OCI-LY1 (cell line): ENCODE results near the gene GMPPB.
A peak's percentile ranks its signal among the peaks of the same experiment; 100 is the strongest.

Source experiments
- H2AFZ ChIP-seq: fragments of 200-600 bp; sonication (generic), shearing (Covaris generic); 2 replicates; pipeline ENCODE4 v1.6.0; 2014; ENCODE audit warnings: antibody characterized with exemption, mild to moderate bottlenecking, low read length
- H3F3A ChIP-seq: fragments of 200-600 bp; sonication (generic), shearing (Covaris generic); 2 replicates; pipeline ENCODE4 v1.6.0; 2014; ENCODE audit warnings: mild to moderate bottlenecking, antibody characterized with exemption, low read length, moderate library complexity; ENCODE audit not compliant: insufficient read depth
- H3K27ac ChIP-seq: fragments of 200-600 bp; sonication (generic); 2 replicates; pipeline ENCODE4 v1.5.1; 2014; ENCODE audit warnings: low read length, mixed run types, mild to moderate bottlenecking, low read depth; ENCODE audit not compliant: poor library complexity, severe bottlenecking
- H3K27me3 ChIP-seq: fragments of 200-600 bp; sonication (generic); 2 replicates; pipeline ENCODE4 v1.6.0; 2014; ENCODE audit warnings: antibody characterized with exemption, mild to moderate bottlenecking, low read length, moderate library complexity; ENCODE audit not compliant: insufficient read depth
- H3K36me3 ChIP-seq: fragments of 200-600 bp; sonication (generic); 2 replicates; pipeline ENCODE4 v1.6.1; 2014; ENCODE audit warnings: mild to moderate bottlenecking, antibody characterized with exemption, low read length, moderate library complexity, mixed read lengths; ENCODE audit not compliant: insufficient read depth
- H3K4me1 ChIP-seq: fragments of 200-600 bp; sonication (generic); 2 replicates; pipeline ENCODE4 v1.5.1; 2014; ENCODE audit warnings: mild to moderate bottlenecking, low read length, moderate library complexity; ENCODE audit not compliant: insufficient read depth, severe bottlenecking
- H3K4me2 ChIP-seq: fragments of 200-600 bp; sonication (generic), shearing (Covaris generic); 2 replicates; pipeline ENCODE4 v1.6.1; 2014; ENCODE audit warnings: low read length
- H3K4me3 ChIP-seq: fragments of 200-600 bp; sonication (generic); 2 replicates; pipeline ENCODE4 v1.5.1; 2014; ENCODE audit warnings: low read length, low read depth, mild to moderate bottlenecking, mixed read lengths; ENCODE audit not compliant: poor library complexity, severe bottlenecking
- H3K79me2 ChIP-seq: fragments of 200-600 bp; shearing (Covaris generic); 2 replicates; pipeline ENCODE4 v1.6.1; 2016; ENCODE audit warnings: mixed run types, low read length, mixed read lengths; ENCODE audit not compliant: insufficient read depth
- H3K9ac ChIP-seq: fragments of 200-600 bp; sonication (generic), shearing (Covaris generic); 2 replicates; pipeline ENCODE4 v1.6.1; 2014; ENCODE audit warnings: mild to moderate bottlenecking, low read length, mixed read lengths
- H3K9me2 ChIP-seq: fragments of 200-600 bp; sonication (generic), shearing (Covaris generic); 2 replicates; pipeline ENCODE4 v1.6.1; 2014; ENCODE audit warnings: low read depth, mild to moderate bottlenecking, low read length, mixed read lengths
- H3K9me3 ChIP-seq: fragments of 200-600 bp; shearing (Covaris generic); 2 replicates; pipeline ENCODE4 v1.6.1; 2014; ENCODE audit warnings: low read length, mixed read lengths
- H4K20me1 ChIP-seq: fragments of 200-600 bp; sonication (generic), shearing (Covaris generic); 2 replicates; pipeline ENCODE4 v1.6.0; 2016; ENCODE audit warnings: mild to moderate bottlenecking, low read length; ENCODE audit not compliant: insufficient read depth
- EZH2 ChIP-seq: fragments of 200-600 bp; sonication (generic), shearing (Covaris generic); IDR thresholded peaks from 2 replicates; pipeline ENCODE4 v1.8.0; 2017; ENCODE audit warnings: borderline replicate concordance, mixed run types, mild to moderate bottlenecking, antibody characterized with exemption, low read length, moderate library complexity, mixed read lengths
- TF ChIP-seq, protein P1 (sequence below): fragments of 200-600 bp; sonication (generic), shearing (Covaris generic); IDR thresholded peaks from 2 replicates; pipeline ENCODE4 v1.5.1; 2017; ENCODE audit warnings: mild to moderate bottlenecking, antibody characterized with exemption, low read length, moderate library complexity, mixed read lengths

GMPPB gene

DNA sequence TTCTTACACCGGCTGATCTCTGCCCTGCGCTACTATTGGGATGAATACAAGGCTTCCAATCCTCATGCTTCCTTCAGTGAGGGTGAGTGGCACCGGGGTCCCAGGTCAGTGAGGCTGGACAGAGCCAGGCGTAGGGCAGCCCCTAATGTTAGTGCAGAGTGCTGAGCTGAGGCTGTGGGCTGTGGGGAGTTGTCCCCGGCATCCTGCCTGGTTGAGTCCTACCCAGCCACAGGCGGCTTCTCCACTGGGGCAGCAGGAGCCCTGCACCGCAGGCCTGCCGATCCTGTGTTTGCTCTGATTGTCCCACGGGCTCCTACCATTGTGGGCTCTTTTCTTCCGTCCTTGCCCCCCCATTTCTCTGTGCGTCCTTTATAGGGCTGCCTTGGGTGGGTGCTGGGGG is 21.1 kb downstream of the GMPPB start:
- H2AFZ ChIP-seq: no peak overlapping the region
- H3K79me2 ChIP-seq: no peaks in the 10 kb centered on the region
- H4K20me1 ChIP-seq: no peaks in the 10 kb centered on the region
- H3K4me2 ChIP-seq: no peak overlapping the region
- TF ChIP-seq EZH2: no peak
- TF ChIP-seq, protein P1, sequence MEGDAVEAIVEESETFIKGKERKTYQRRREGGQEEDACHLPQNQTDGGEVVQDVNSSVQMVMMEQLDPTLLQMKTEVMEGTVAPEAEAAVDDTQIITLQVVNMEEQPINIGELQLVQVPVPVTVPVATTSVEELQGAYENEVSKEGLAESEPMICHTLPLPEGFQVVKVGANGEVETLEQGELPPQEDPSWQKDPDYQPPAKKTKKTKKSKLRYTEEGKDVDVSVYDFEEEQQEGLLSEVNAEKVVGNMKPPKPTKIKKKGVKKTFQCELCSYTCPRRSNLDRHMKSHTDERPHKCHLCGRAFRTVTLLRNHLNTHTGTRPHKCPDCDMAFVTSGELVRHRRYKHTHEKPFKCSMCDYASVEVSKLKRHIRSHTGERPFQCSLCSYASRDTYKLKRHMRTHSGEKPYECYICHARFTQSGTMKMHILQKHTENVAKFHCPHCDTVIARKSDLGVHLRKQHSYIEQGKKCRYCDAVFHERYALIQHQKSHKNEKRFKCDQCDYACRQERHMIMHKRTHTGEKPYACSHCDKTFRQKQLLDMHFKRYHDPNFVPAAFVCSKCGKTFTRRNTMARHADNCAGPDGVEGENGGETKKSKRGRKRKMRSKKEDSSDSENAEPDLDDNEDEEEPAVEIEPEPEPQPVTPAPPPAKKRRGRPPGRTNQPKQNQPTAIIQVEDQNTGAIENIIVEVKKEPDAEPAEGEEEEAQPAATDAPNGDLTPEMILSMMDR: no peak
- no peak overlapping the region for H3K4me3 ChIP-seq
- H3K27me3 ChIP-seq: no peaks in the 10 kb centered on the region
- no peaks in the 10 kb centered on the region for H3K9me2 ChIP-seq
- H3K4me1 ChIP-seq: no peaks in the 10 kb centered on the region
- no peak overlapping the region for H3K9ac ChIP-seq
- no peaks in the 10 kb centered on the region for H3F3A ChIP-seq
- no peaks in the 10 kb centered on the region for H3K9me3 ChIP-seq
- H3K27ac ChIP-seq: no peak overlapping the region
- peaks cover 21% of the 10 kb centered on the region; the same call in 1 of the 2 replicates for H3K36me3 ChIP-seq

DNA sequence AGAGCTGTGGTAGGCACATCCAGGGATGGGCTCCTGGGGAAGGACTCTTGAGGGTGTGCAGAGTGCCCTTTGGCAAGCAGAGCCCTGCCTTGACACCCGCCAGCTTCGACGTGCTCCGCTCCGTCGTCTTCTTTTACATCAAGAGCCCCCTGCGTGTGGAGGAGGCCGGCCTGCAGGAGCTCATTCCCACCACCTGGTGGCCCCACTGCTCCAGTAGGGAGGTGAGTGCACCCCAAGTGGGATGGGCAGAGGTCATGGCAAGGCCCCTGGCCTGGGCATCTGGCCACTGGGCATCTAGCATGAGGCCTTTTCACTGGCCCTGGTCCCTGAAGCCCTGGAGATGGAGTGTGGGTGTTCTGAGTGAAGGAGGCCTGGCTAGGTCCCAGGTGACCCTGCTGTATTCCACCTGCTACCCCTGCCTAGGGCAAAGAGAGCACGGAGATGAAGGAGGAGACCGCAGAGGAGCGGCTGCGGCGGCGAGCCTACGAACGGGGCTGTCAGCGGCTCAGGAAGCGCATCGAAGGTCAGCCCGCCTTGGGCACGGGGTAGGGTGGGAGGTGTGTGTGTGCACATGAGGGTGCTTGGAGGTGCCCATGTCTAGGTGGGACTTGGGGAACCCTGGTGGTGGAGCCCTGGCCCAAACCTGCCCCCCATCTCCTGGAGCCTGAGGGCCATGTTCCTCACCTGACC is 22.2 kb downstream of the GMPPB start:
- H3K4me1 ChIP-seq: no peaks in the 10 kb centered on the region
- H3K9me2 ChIP-seq: no peaks in the 10 kb centered on the region
- no peaks in the 10 kb centered on the region for H3K9me3 ChIP-seq
- H4K20me1 ChIP-seq: no peaks in the 10 kb centered on the region
- H3K27me3 ChIP-seq: no peaks in the 10 kb centered on the region
- H3K4me2 ChIP-seq: no peak overlapping the region
- no peak for TF ChIP-seq EZH2
- TF ChIP-seq, protein P1: peak; percentile 46; the same call in 1 of the 2 replicates
- no peak overlapping the region for H3K27ac ChIP-seq
- H3K79me2 ChIP-seq: no peaks in the 10 kb centered on the region
- no peak overlapping the region for H3K4me3 ChIP-seq
- no peak overlapping the region for H3K9ac ChIP-seq
- peaks cover 19% of the 10 kb centered on the region; the same call in 1 of the 2 replicates for H3K36me3 ChIP-seq
- no peak overlapping the region for H2AFZ ChIP-seq
- H3F3A ChIP-seq: no peaks in the 10 kb centered on the region

DNA sequence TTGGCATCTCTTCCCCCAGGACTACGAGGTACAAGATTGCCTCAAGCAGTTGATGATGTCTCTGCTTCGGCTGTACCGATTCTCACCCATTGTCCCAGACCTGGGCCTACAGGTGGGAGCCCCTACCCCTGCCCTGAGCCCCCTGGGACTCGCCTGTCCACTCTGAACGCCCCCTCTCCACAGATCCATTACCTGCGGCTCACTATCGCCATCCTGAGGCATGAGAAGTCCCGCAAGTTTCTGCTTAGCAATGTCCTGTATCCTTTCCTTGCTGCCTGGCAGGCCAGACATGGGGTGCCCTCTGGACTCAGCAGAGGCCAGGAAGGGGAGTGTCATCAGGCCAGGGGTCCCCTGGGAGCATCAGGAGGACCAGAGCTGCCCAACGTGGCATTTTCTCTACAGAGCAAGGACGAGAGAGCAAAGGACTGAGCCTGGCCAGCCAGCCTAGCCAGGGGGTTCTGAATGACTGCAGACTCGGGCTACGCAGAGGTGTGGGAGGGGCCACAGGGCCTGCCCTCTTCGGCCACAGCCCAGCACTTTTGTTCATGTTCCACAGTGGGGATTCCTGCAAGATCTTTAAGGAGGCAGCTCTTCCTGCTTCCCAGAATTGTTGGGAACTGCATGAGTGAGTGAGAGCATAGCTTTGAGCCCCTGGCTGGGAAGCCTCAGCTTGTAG is 23.2 kb downstream of the GMPPB start:
- H3K36me3 ChIP-seq: peaks cover 11% of the 10 kb centered on the region; the same call in 1 of the 2 replicates
- no peak overlapping the region for H3K4me3 ChIP-seq

More for the DNA sequence above, 23.2 kb downstream of the GMPPB start:
- Histone ChIP-seq H4K20me1 (no peaks in the 10 kb centered on the region), H3K27ac (no peak overlapping the region), H3K9me2 (no peaks in the 10 kb centered on the region), H2AFZ (no peak overlapping the region), H3K79me2 (no peaks in the 10 kb centered on the region), H3K27me3 (no peaks in the 10 kb centered on the region), H3K9ac (no peak overlapping the region), H3K9me3 (no peaks in the 10 kb centered on the region), H3F3A (no peaks in the 10 kb centered on the region), H3K4me2 (no peak overlapping the region), H3K4me1 (no peaks in the 10 kb centered on the region)
- no peak for TF ChIP-seq EZH2
- TF ChIP-seq, protein P1: 0 out of 2 replicates have a peak, but pooled peaks have one; percentile 27
